ENCODE data around the gene KIF26B.

DNA sequence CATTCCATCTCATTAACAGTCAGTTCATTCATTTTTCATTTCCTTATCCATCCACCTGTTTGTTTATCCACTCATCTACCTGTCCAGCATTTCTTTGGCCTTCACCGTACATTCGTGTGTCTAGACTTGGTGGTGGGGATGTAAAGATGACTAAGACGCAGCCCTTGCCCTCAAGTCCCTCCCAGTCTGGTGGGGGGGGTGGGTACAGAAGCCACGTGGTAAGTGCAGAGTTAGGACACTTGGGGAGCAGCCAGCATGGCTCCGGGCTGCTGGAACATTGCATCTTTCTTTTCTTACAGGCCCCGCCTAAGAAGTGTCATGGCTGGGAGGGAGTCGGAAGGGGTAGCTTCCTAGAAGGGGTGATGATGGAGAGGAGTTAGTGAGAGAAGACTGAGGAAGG, 17.2 kb downstream of the KIF26B start:
- no peak for TF ChIP-seq FOXJ3 (CRISPR knock-in tag; IDR thresholded peaks at IDR 0.05; ENCODE audit: borderline replicate concordance)
- TF ChIP-seq, protein P1, sequence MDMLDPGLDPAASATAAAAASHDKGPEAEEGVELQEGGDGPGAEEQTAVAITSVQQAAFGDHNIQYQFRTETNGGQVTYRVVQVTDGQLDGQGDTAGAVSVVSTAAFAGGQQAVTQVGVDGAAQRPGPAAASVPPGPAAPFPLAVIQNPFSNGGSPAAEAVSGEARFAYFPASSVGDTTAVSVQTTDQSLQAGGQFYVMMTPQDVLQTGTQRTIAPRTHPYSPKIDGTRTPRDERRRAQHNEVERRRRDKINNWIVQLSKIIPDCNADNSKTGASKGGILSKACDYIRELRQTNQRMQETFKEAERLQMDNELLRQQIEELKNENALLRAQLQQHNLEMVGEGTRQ (CRISPR knock-in tag; IDR thresholded peaks at IDR 0.05), result no peak
- TF ChIP-seq, protein P2, sequence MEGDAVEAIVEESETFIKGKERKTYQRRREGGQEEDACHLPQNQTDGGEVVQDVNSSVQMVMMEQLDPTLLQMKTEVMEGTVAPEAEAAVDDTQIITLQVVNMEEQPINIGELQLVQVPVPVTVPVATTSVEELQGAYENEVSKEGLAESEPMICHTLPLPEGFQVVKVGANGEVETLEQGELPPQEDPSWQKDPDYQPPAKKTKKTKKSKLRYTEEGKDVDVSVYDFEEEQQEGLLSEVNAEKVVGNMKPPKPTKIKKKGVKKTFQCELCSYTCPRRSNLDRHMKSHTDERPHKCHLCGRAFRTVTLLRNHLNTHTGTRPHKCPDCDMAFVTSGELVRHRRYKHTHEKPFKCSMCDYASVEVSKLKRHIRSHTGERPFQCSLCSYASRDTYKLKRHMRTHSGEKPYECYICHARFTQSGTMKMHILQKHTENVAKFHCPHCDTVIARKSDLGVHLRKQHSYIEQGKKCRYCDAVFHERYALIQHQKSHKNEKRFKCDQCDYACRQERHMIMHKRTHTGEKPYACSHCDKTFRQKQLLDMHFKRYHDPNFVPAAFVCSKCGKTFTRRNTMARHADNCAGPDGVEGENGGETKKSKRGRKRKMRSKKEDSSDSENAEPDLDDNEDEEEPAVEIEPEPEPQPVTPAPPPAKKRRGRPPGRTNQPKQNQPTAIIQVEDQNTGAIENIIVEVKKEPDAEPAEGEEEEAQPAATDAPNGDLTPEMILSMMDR (IDR thresholded peaks at IDR 0.05), result no peak
